OCI-LY1 (cell line): Measurements from ENCODE around the gene ATG7.
"Not testable (repeated sequence)": the region's sequence is repeated elsewhere in the genome, so short reads cannot be mapped to it uniquely, and the experiment has no call there.

Source experiments
- CTCF ChIP-seq: fragments of 200-600 bp; sonication (generic), shearing (Covaris generic); IDR thresholded peaks from 2 replicates; pipeline ENCODE4 v1.5.1; 2017; ENCODE audit warnings: mild to moderate bottlenecking, antibody characterized with exemption, low read length, moderate library complexity, mixed read lengths
- EZH2 ChIP-seq: fragments of 200-600 bp; sonication (generic), shearing (Covaris generic); IDR thresholded peaks from 2 replicates; pipeline ENCODE4 v1.8.0; 2017; ENCODE audit warnings: borderline replicate concordance, mixed run types, mild to moderate bottlenecking, antibody characterized with exemption, low read length, moderate library complexity, mixed read lengths

- TF ChIP-seq CTCF, EZH2: not testable (repeated sequence)
Observed at GRCh38 chr3:11526121-11526520, 253.9 kb downstream of the ATG7 start.
